ENCODE results near the gene ELMO1.

DNA sequence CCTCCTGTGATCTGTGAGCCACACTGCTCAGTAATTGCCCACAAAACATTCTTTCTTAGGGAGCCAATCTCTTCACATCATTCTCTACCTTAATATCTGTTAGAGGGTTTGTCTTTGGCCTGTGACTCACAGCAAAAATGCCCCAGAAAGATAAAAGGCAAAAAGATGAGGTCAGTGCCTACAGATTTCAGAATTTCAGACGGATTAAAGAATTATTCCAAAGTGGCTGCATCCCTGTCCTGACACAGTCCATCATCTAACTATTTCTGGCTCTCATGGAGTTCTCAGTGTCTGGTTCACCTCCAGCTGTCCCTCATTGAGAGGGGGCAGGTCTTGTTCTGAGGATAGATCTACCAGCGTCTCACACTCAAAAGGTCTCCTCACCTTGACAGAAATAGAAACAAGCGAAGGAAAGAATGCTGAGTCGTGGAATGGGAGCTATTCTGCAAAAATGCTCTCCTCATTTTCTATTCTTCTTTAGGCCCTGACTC is 585.8 kb downstream of the ELMO1 start:
- TF ChIP-seq, protein P1, sequence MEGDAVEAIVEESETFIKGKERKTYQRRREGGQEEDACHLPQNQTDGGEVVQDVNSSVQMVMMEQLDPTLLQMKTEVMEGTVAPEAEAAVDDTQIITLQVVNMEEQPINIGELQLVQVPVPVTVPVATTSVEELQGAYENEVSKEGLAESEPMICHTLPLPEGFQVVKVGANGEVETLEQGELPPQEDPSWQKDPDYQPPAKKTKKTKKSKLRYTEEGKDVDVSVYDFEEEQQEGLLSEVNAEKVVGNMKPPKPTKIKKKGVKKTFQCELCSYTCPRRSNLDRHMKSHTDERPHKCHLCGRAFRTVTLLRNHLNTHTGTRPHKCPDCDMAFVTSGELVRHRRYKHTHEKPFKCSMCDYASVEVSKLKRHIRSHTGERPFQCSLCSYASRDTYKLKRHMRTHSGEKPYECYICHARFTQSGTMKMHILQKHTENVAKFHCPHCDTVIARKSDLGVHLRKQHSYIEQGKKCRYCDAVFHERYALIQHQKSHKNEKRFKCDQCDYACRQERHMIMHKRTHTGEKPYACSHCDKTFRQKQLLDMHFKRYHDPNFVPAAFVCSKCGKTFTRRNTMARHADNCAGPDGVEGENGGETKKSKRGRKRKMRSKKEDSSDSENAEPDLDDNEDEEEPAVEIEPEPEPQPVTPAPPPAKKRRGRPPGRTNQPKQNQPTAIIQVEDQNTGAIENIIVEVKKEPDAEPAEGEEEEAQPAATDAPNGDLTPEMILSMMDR (IDR thresholded peaks at IDR 0.05), result no peak
- no peak for TF ChIP-seq POLR2A (IDR thresholded peaks at IDR 0.05)
- TF ChIP-seq EP300 (IDR thresholded peaks at IDR 0.05), result no peak

Data from ovary (tissue), 3 donors.